Stomach (tissue), 9 donors: ENCODE results near the gene CLSTN1. TPM values are rescaled to one million over a fixed set of nuclear protein-coding genes. Genes with fewer than 3 reads are reported as not detected.

Experiments
- DNase-seq, 2 donors: peaks; one replicate each; pipeline versions ENCODE4 v3.0.0 to v3.0.0-alpha.2; 2013 to 2019
- H3K27ac ChIP-seq, 5 donors: fragments of 200-600 bp in 4 of 5; sonication (generic) in 4 of 5; one replicate each; pipeline ENCODE4 v1.5.1; 2013 to 2019; ENCODE audit warnings: mild to moderate bottlenecking in 1 of 5, moderate library complexity in 1 of 5
- H3K27me3 ChIP-seq, 3 donors: fragments of 200-600 bp; sonication (generic); one replicate each; pipeline ENCODE4 v1.5.1; 2017 to 2019; ENCODE audit warnings: mixed run types in 1 of 3
- H3K36me3 ChIP-seq, 4 donors: fragments of 200-600 bp; sonication (generic); 1 replicate in 3 of 4; 2 replicates in 1 of 4; pipeline ENCODE4 v1.5.1; 2016 to 2019
- H3K4me1 ChIP-seq, 4 donors: fragments of 200-600 bp; sonication (generic); one replicate each; pipeline ENCODE4 v1.5.1; 2016 to 2019
- H3K4me3 ChIP-seq, 4 donors: fragments of 200-600 bp; sonication (generic) in 3 of 4; one replicate each; pipeline ENCODE4 v1.5.1; 2016 to 2019; ENCODE audit warnings: mild to moderate bottlenecking in 1 of 4
- H3K9me3 ChIP-seq, 4 donors: fragments of 200-600 bp; sonication (generic); one replicate each; pipeline ENCODE4 v1.5.1; 2016 to 2019
- CTCF ChIP-seq, 7 experiments: fragments of 450-650 bp in 4 of 7; fragments of 200-600 bp in 3 of 7; sonication (generic) in 3 of 7; IDR thresholded peaks; one replicate each; pipeline ENCODE4 v1.5.1; 2016 to 2019; ENCODE audit warnings: antibody characterized with exemption in 7 of 7, control low read depth in 2 of 7, mild to moderate bottlenecking in 1 of 7
- EP300 ChIP-seq: sonication (generic); formaldehyde crosslinking; IDR thresholded peaks from one replicate; pipeline ENCODE4 v1.6.1; 2017; ENCODE audit warnings: antibody characterized with exemption
- POLR2A ChIP-seq, 4 donors: fragments of 450-650 bp; IDR thresholded peaks; one replicate each; pipeline ENCODE4 v1.6.1; 2016; ENCODE audit warnings: antibody characterized with exemption in 4 of 4, control low read depth in 2 of 4, mild to moderate bottlenecking in 1 of 4, moderate library complexity in 1 of 4
- POLR2AphosphoS5 ChIP-seq, 3 donors: sonication (generic); formaldehyde crosslinking; IDR thresholded peaks; one replicate each; pipeline ENCODE4 v1.6.1; 2016; ENCODE audit warnings: antibody characterized with exemption in 3 of 3
- WGBS, 5 donors: extraction: QIAGEN DNeasy Blood & Tissue Kit in 3 of 5; methylation state at CpG; one replicate each; pipeline versions ENCODE4 v1.1.5 to v1.1.7; 2013 to 2018; 5-methylcytosine and 5-hydroxymethylcytosine counted together
- intact Hi-C: fragments of 100-400 bp; cut with DNase I; formaldehyde crosslinking; loops from one replicate; pipeline ENCODE4 v1.15.1; 2023; ENCODE audit warnings: low total_unique reads
- polyA plus RNA-seq, 3 donors: library from polyadenylated mRNA; stranded (reverse); fragments of 200-250 nt; gene quantifications; one replicate each; pipeline ENCODE4 v1.2.3, GENCODE V29; 2013
- total RNA-seq, 5 donors: library from RNA; depleted of rRNA; stranded (reverse); fragments of >200 nt; gene quantifications; one replicate each; pipeline versions ENCODE4 v1.1.0 to v1.2.3, GENCODE V29; 2014 to 2016
- donor health status: healthy with polysubstance abuse.
- donor health status: Bipolar disorder and iron deficiency.
- donor health status: healthy.

Gene CLSTN1
- total and polyA plus RNA-seq, 8 donors: 10.5 to 156 (median 30.9) TPM

- no peak overlapping the region for H3K4me3 ChIP-seq
- DNase-seq: no peak
- H3K4me1 ChIP-seq: peaks cover 18 to 36% (median 29%) of the 10 kb centered on the region in 4 donors
- H3K9me3 ChIP-seq: no peaks in the 10 kb centered on the region
- 56 to 86% (median 59%) methylated on average over 3 of the region's 3 CpGs for WGBS, 5 donors
- H3K36me3 ChIP-seq: no peaks in the 10 kb centered on the region
- H3K27ac ChIP-seq: no peak overlapping the region
- intact Hi-C loops: no loop called here
- TF ChIP-seq POLR2A (IDR thresholded peaks at IDR 0.05) (no peak), POLR2AphosphoS5 (IDR thresholded peaks at IDR 0.05) (no peak), CTCF (IDR thresholded peaks at IDR 0.05) (no peak), EP300 (no peak)
- no peaks in the 10 kb centered on the region for H3K27me3 ChIP-seq
Observed at GRCh38 chr1:9840176-9840575, 16.4 kb upstream of the CLSTN1 start.

GRCh38 chr1:9838946-9839345 is 15.2 kb upstream of the CLSTN1 start:
- 84 to 92% (median 90%) methylated on average over 10 of the region's 10 CpGs for WGBS, 5 donors
- Histone ChIP-seq H3K36me3 (no peaks in the 10 kb centered on the region), H3K27ac (no peak overlapping the region), H3K4me3 (no peak overlapping the region), H3K4me1 (peaks cover 14 to 33% (median 27%) of the 10 kb centered on the region in 4 donors), H3K9me3 (no peaks in the 10 kb centered on the region), H3K27me3 (no peaks in the 10 kb centered on the region)
- intact Hi-C loops: no loop called here
- DNase-seq: no peak
- TF ChIP-seq EP300 (no peak), POLR2A (IDR thresholded peaks at IDR 0.05) (no peak), POLR2AphosphoS5 (IDR thresholded peaks at IDR 0.05) (no peak), CTCF (IDR thresholded peaks at IDR 0.05) (no peak)

GRCh38 chr1:9836632-9836960 is 12.8 kb upstream of the CLSTN1 start:
- 79 to 89% (median 86%) methylated on average over 5 of the region's 5 CpGs for WGBS, 5 donors
- Histone ChIP-seq H3K27ac (peak overlapping the region in 1 of 5 donors; percentile 2), H3K4me1 (peaks cover 0 to 15% (median 11%) of the 10 kb centered on the region in 4 donors), H3K9me3 (no peaks in the 10 kb centered on the region), H3K4me3 (no peak overlapping the region), H3K27me3 (no peaks in the 10 kb centered on the region), H3K36me3 (no peaks in the 10 kb centered on the region)
- no peak for TF ChIP-seq POLR2A (IDR thresholded peaks at IDR 0.05)
- no peak for TF ChIP-seq CTCF (IDR thresholded peaks at IDR 0.05)
- no peak for TF ChIP-seq EP300
- TF ChIP-seq POLR2AphosphoS5 (IDR thresholded peaks at IDR 0.05): no peak
- no peak for DNase-seq
- intact Hi-C loops: no loop called here

- Histone ChIP-seq H3K4me3 (no peak overlapping the region), H3K27me3 (no peaks in the 10 kb centered on the region), H3K9me3 (no peaks in the 10 kb centered on the region), H3K27ac (peak overlapping the region in 1 of 5 donors; percentile 2), H3K4me1 (peaks cover 0 to 15% (median 11%) of the 10 kb centered on the region in 4 donors), H3K36me3 (no peaks in the 10 kb centered on the region)
- DNase-seq: peak in 1 of 2 donors; percentile 67
- intact Hi-C loops: no loop called here
- WGBS, 5 donors: 40 to 47% (median 46%) methylated on average over 10 to 15 of the region's 15 CpGs
- no peak for TF ChIP-seq CTCF (IDR thresholded peaks at IDR 0.05)
- no peak for TF ChIP-seq POLR2A (IDR thresholded peaks at IDR 0.05)
- TF ChIP-seq POLR2AphosphoS5 (IDR thresholded peaks at IDR 0.05): no peak
- no peak for TF ChIP-seq EP300
Observed at GRCh38 chr1:9835758-9836631, 12.2 kb upstream of the CLSTN1 start.
